Calu3 (cell line): ENCODE measurements around the gene NDNF. TPM values are rescaled to one million over a fixed set of nuclear protein-coding genes. Genes with fewer than 3 reads are reported as not detected.

Experiments used
- BruUV-seq: library from RNA; stranded (reverse); fragments of 400-500 nt; replicated peaks from 2 replicates; lab custom pipeline; 2021; lab: Mats Ljungman, UMichigan
- CTCF ChIA-PET: fragments of 300-600 bp; sonication (Branson Sonifier 250); formaldehyde crosslinking; loops from one replicate; lab custom pipeline; 2022; ENCODE audit warnings: antibody characterized with exemption; lab: Charles Lee
- DNase-seq: peaks from one replicate; pipeline ENCODE4 v3.0.0; 2022
- H3K27ac Mint-ChIP-seq: one replicate; pipeline ENCODE4 v1.8.0; 2022; ENCODE audit warnings: mixed read lengths; ENCODE audit not compliant: unreplicated experiment
- H3K27me3 Mint-ChIP-seq: one replicate; pipeline ENCODE4 v1.8.0; 2022; ENCODE audit warnings: mixed read lengths; ENCODE audit not compliant: unreplicated experiment
- H3K36me3 Mint-ChIP-seq: one replicate; pipeline ENCODE4 v1.8.0; 2022; ENCODE audit warnings: mild to moderate bottlenecking, moderate library complexity, mixed read lengths; ENCODE audit not compliant: insufficient read depth, unreplicated experiment
- H3K4me1 Mint-ChIP-seq: one replicate; pipeline ENCODE4 v1.8.0; 2022; ENCODE audit warnings: mild to moderate bottlenecking, low read depth, mixed read lengths; ENCODE audit not compliant: unreplicated experiment
- H3K4me3 Mint-ChIP-seq: one replicate; pipeline ENCODE4 v1.8.0; 2022; ENCODE audit warnings: mild to moderate bottlenecking, low read depth, moderate library complexity, mixed read lengths; ENCODE audit not compliant: unreplicated experiment
- H3K9me3 Mint-ChIP-seq: one replicate; pipeline ENCODE4 v1.8.0; 2022; ENCODE audit warnings: low read depth, mixed read lengths; ENCODE audit not compliant: unreplicated experiment
- intact Hi-C: fragments of 100-400 bp; cut with micrococcal nuclease; formaldehyde crosslinking; loops from one replicate; pipeline ENCODE4 v1.10.0; 2022; ENCODE audit not compliant: unreplicated experiment
- total RNA-seq: library from RNA; stranded (reverse); gene quantifications from 2 replicates; pipeline ENCODE4 v1.2.3, GENCODE V29; 2022
- TF ChIP-seq, protein P1 (sequence below): fragments of 200-600 bp; IDR thresholded peaks from one replicate; pipeline ENCODE4 v1.8.0; 2022; ENCODE audit warnings: antibody characterized with exemption; ENCODE audit not compliant: unreplicated experiment

NDNF gene
- total RNA-seq, 1 experiment from 2014 or later, result 0.66 TPM

DNA sequence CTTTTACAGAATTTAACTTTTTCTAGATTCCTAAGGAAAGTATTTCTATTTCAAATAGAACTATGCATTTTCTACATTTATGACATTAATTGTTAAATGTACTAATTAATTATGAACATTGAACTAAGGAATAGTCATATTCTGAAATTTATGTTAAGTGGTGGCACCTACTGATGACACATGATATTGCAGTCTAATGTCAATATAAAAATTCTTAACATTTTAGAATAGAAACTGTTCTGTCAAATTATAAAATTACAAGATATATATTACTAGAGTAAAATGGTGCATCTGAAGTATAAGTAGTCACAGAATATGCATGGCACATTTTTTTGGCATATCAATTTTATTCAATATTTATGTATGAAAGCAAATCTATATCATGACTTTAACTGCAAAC is 40.2 kb upstream of the NDNF start:
- Mint-ChIP-seq H3K4me3 (no peak overlapping the region), H3K27me3 (no peaks in the 10 kb centered on the region), H3K36me3 (no peaks in the 10 kb centered on the region), H3K27ac (no peak overlapping the region), H3K9me3 (no peaks in the 10 kb centered on the region), H3K4me1 (no peaks in the 10 kb centered on the region)
- intact Hi-C loops, result loop anchor here (2.0 to 5.0 kb wide), 2 partner anchors 395 to 1042 kb away; no protein-coding TSS in a partner anchor
- BruUV-seq, result no TSS peak
- DNase-seq, result no peak
- TF ChIP-seq, protein P1, sequence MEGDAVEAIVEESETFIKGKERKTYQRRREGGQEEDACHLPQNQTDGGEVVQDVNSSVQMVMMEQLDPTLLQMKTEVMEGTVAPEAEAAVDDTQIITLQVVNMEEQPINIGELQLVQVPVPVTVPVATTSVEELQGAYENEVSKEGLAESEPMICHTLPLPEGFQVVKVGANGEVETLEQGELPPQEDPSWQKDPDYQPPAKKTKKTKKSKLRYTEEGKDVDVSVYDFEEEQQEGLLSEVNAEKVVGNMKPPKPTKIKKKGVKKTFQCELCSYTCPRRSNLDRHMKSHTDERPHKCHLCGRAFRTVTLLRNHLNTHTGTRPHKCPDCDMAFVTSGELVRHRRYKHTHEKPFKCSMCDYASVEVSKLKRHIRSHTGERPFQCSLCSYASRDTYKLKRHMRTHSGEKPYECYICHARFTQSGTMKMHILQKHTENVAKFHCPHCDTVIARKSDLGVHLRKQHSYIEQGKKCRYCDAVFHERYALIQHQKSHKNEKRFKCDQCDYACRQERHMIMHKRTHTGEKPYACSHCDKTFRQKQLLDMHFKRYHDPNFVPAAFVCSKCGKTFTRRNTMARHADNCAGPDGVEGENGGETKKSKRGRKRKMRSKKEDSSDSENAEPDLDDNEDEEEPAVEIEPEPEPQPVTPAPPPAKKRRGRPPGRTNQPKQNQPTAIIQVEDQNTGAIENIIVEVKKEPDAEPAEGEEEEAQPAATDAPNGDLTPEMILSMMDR, result no peak
- CTCF ChIA-PET, result no interaction called here

DNA sequence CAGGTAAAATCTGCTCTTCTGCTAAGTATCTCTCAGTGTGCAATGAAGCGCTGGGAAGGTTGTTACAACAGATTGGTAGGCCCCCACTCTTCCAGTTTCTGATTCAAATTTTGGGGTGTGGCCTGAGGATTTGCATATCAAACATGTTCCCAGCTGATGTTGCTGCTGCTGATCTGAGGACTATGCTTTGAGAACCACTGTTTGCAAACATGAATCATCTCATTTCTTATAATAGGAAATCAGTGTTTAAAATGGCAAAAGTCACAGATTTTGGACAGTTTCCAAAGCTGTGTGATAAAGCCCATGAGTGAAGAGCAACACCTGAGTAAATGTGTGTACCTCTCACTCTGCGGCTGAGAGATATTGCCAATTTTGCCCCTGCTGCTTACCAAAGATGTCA is 36.2 kb upstream of the NDNF start:
- Mint-ChIP-seq H3K36me3 (no peaks in the 10 kb centered on the region), H3K9me3 (no peaks in the 10 kb centered on the region), H3K27ac (no peak overlapping the region), H3K27me3 (no peaks in the 10 kb centered on the region), H3K4me3 (no peak overlapping the region), H3K4me1 (no peaks in the 10 kb centered on the region)
- no TSS peak for BruUV-seq
- intact Hi-C loops, result no loop called here
- CTCF ChIA-PET, result interaction anchor here (0.6 kb wide), 1 partner anchor 65 kb away, joined by 3 read pairs; no protein-coding TSS in a partner anchor
- DNase-seq, result no peak
- TF ChIP-seq, protein P1, result no peak

DNA sequence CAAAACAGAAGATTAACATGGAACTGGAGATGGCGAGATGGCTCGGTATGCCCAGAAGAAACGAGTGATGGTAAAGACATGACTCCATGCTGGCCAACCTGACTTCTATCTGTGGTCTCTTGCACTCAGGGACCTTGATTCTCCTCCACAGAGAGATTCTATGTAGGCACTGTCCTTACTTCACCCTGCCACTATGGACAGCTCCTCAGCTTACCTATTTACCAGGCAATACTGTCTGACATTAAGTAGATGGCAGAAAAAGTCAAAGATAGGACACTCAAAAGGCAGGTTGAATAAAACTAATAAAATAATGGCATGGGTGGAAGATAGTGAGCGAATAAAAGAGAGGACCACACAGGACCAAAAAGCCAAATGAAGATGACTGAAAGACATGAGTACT is 35.2 kb upstream of the NDNF start:
- no TSS peak for BruUV-seq
- TF ChIP-seq, protein P1, result no peak
- H3K27ac Mint-ChIP-seq, result no peak overlapping the region
- CTCF ChIA-PET, result no interaction called here
- no peaks in the 10 kb centered on the region for H3K27me3 Mint-ChIP-seq
- intact Hi-C loops, result no loop called here
- no peak overlapping the region for H3K4me3 Mint-ChIP-seq
- no peaks in the 10 kb centered on the region for H3K9me3 Mint-ChIP-seq
- H3K36me3 Mint-ChIP-seq, result no peaks in the 10 kb centered on the region
- no peak for DNase-seq
- H3K4me1 Mint-ChIP-seq, result no peaks in the 10 kb centered on the region

- no peaks in the 10 kb centered on the region for H3K4me1 Mint-ChIP-seq
- no peak overlapping the region for H3K27ac Mint-ChIP-seq
- intact Hi-C loops, result no loop called here
- CTCF ChIA-PET, result no interaction called here
- no peaks in the 10 kb centered on the region for H3K36me3 Mint-ChIP-seq
- H3K9me3 Mint-ChIP-seq, result no peaks in the 10 kb centered on the region
- no TSS peak for BruUV-seq
- no peak overlapping the region for H3K4me3 Mint-ChIP-seq
- no peaks in the 10 kb centered on the region for H3K27me3 Mint-ChIP-seq
- DNase-seq, result no peak
- TF ChIP-seq, protein P1, result no peak
These were observed 27.9 kb upstream of the NDNF start for GRCh38 chr4:121100093-121100775.
